GM13977 (cell line): ENCODE measurements around the gene KCNK6.

Experiments
- DNase-seq: peaks from one replicate; pipeline ENCODE4 v3.0.0; 2012; ENCODE audit warnings: low spot score
- CTCF ChIP-seq: IDR thresholded peaks from 2 replicates; pipeline ENCODE4 v1.5.1; 2012; ENCODE audit warnings: mild to moderate bottlenecking, control low read depth; ENCODE audit not compliant: insufficient read depth; ENCODE audit errors: extremely low read depth, missing control alignments
- in situ Hi-C: fragments of 300-500 bp; cut with MboI; formaldehyde crosslinking; loops from one replicate; pipeline ENCODE4 v1.12.0; 2022; ENCODE audit warnings: low sequenced_read_pairs, low pct_unique_long_range_greater_than_20kb, mixed read lengths, inconsistent platforms; ENCODE audit not compliant: unreplicated experiment

KCNK6 gene

GRCh38 chr19:38277969-38278680 lies 41.5 kb upstream of the KCNK6 start:
- no peak for DNase-seq
- in situ Hi-C loops, result no loop called here
- no peak for TF ChIP-seq CTCF

GRCh38 chr19:38278751-38279150 lies 40.9 kb upstream of the KCNK6 start:
- in situ Hi-C loops, result no loop called here
- TF ChIP-seq CTCF, result no peak

GRCh38 chr19:38280030-38280921 lies 39.4 kb upstream of the KCNK6 start:
- DNase-seq, result no peak
- in situ Hi-C loops, result no loop called here
- TF ChIP-seq CTCF, result no peak

More at GRCh38 chr19:38278751-38279150, 40.9 kb upstream of the KCNK6 start:
- no peak for DNase-seq

- no peak for TF ChIP-seq CTCF
- in situ Hi-C loops, result no loop called here
- no peak for DNase-seq
Measured at GRCh38 chr19:38281811-38282566, 37.7 kb upstream of the KCNK6 start.

- DNase-seq, result no peak
- no peak for TF ChIP-seq CTCF
- in situ Hi-C loops, result no loop called here
Measured at GRCh38 chr19:38283271-38283670, 36.4 kb upstream of the KCNK6 start.

- in situ Hi-C loops, result no loop called here
- TF ChIP-seq CTCF, result no peak
- DNase-seq, result peak; percentile 57
Measured at GRCh38 chr19:38284422-38284821, 35.2 kb upstream of the KCNK6 start.
